ENCODE results near the gene MAP7D3.

Gene MAP7D3

DNA sequence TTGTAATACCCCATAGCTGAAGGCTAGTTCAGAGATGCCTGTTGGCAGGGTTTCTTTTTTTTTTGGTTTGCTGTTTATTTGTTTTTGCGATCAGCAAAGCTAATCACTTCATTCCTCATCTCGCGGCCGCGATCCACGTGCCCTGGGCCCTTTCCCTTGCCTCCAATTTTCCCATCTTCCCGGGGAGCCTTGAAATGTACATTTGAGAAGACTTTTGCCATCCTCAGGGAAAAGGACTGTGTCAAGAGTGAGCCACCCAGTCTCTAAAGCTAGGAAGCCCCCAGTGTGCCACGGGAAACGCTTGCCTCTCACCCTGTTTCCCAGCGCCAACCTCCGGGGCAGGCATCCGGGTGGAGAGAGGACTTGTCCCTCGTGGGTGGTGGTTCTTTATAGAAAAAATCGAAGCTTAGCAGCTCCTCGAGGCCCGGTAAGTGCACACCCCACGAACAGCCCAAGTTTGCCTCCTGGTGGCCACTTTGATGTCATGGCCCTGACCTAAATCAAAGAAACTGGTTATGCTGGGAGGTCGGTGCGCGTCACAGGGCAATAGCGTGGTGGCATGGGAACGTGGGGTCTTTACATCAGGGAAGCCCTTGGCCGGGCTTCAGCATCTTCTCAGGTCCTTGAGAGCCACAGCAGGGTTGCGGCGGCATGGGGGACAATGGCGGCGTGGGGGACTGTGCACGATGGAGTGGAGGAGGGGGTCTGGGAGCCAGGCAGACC lies 42.0 kb downstream of the MAP7D3 start:
- no peak for TF ChIP-seq CTCF (IDR thresholded peaks at IDR 0.05; ENCODE audit: insufficient read depth, low read length, poor library complexity, severe bottlenecking)
- TF ChIP-seq EZH2phosphoT487 (conservative IDR thresholded peaks at IDR 0.05; ENCODE audit: low read length), result no peak
- Histone ChIP-seq H3F3A (ENCODE audit: insufficient read depth) (no peaks in the 10 kb centered on the region), H3K27ac (ENCODE audit: low read depth, low read length) (no peak overlapping the region), H3K36me3 (ENCODE audit: low read length) (no peaks in the 10 kb centered on the region), H3K9me3 (ENCODE audit: insufficient read depth, low read length) (no peaks in the 10 kb centered on the region), H3K9me2 (replicated peaks; ENCODE audit: insufficient read depth, low read length) (no peaks in the 10 kb centered on the region), H3K4me3 (ENCODE audit: insufficient read depth, low read length, poor library complexity, severe bottlenecking) (no peak overlapping the region), H3K79me2 (ENCODE audit: insufficient read depth, low read length) (no peaks in the 10 kb centered on the region), H3K4me2 (ENCODE audit: low read depth, low read length, poor library complexity, severe bottlenecking) (no peak overlapping the region), H3K9ac (ENCODE audit: low read length) (no peak overlapping the region), H2AFZ (ENCODE audit: low read depth, low read length, severe bottlenecking) (no peak overlapping the region), H4K20me1 (ENCODE audit: low read depth, low read length) (no peaks in the 10 kb centered on the region), H3K27me3 (ENCODE audit: low read length) (no peaks in the 10 kb centered on the region)

DNA sequence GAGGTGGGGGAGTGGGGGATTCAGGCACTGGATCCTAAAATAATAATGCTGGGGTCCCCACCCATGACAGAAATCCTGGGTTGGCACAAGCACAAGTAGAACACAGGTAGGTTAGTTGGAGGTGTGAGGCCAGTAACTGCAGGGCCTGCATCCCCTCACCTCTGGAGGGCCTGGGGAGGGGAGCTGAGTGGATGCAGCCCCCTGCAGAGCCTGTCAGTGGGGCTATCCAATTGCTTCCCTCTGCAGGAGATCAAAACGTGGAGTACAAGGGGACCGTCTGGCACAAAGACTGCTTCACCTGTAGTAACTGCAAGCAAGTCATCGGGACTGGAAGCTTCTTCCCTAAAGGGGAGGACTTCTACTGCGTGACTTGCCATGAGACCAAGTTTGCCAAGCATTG lies 43.7 kb downstream of the MAP7D3 start:
- no peaks in the 10 kb centered on the region for H3K9me2 ChIP-seq (replicated peaks; ENCODE audit: insufficient read depth, low read length)
- H3K36me3 ChIP-seq (ENCODE audit: low read length), result no peaks in the 10 kb centered on the region
- no peaks in the 10 kb centered on the region for H3K9me3 ChIP-seq (ENCODE audit: insufficient read depth, low read length)
- no peaks in the 10 kb centered on the region for H3K79me2 ChIP-seq (ENCODE audit: insufficient read depth, low read length)
- H3K27ac ChIP-seq (ENCODE audit: low read depth, low read length), result no peak overlapping the region
- no peak overlapping the region for H3K4me2 ChIP-seq (ENCODE audit: low read depth, low read length, poor library complexity, severe bottlenecking)
- no peaks in the 10 kb centered on the region for H3F3A ChIP-seq (ENCODE audit: insufficient read depth)
- no peak overlapping the region for H3K9ac ChIP-seq (ENCODE audit: low read length)
- H3K4me3 ChIP-seq (ENCODE audit: insufficient read depth, low read length, poor library complexity, severe bottlenecking), result no peak overlapping the region
- no peaks in the 10 kb centered on the region for H4K20me1 ChIP-seq (ENCODE audit: low read depth, low read length)
- no peak for TF ChIP-seq CTCF (IDR thresholded peaks at IDR 0.05; ENCODE audit: insufficient read depth, low read length, poor library complexity, severe bottlenecking)
- no peak for TF ChIP-seq EZH2phosphoT487 (conservative IDR thresholded peaks at IDR 0.05; ENCODE audit: low read length)
- no peak overlapping the region for H2AFZ ChIP-seq (ENCODE audit: low read depth, low read length, severe bottlenecking)
- H3K27me3 ChIP-seq (ENCODE audit: low read length), result no peaks in the 10 kb centered on the region

- H4K20me1 ChIP-seq (ENCODE audit: low read depth, low read length), result no peaks in the 10 kb centered on the region
- no peak overlapping the region for H3K4me3 ChIP-seq (ENCODE audit: insufficient read depth, low read length, poor library complexity, severe bottlenecking)
- no peak overlapping the region for H2AFZ ChIP-seq (ENCODE audit: low read depth, low read length, severe bottlenecking)
- no peaks in the 10 kb centered on the region for H3K9me2 ChIP-seq (replicated peaks; ENCODE audit: insufficient read depth, low read length)
- TF ChIP-seq EZH2phosphoT487 (conservative IDR thresholded peaks at IDR 0.05; ENCODE audit: low read length), result no peak
- TF ChIP-seq CTCF (IDR thresholded peaks at IDR 0.05; ENCODE audit: insufficient read depth, low read length, poor library complexity, severe bottlenecking), result no peak
- no peak overlapping the region for H3K27ac ChIP-seq (ENCODE audit: low read depth, low read length)
- no peaks in the 10 kb centered on the region for H3F3A ChIP-seq (ENCODE audit: insufficient read depth)
- no peaks in the 10 kb centered on the region for H3K27me3 ChIP-seq (ENCODE audit: low read length)
- H3K9ac ChIP-seq (ENCODE audit: low read length), result no peak overlapping the region
- no peak overlapping the region for H3K4me2 ChIP-seq (ENCODE audit: low read depth, low read length, poor library complexity, severe bottlenecking)
- H3K9me3 ChIP-seq (ENCODE audit: insufficient read depth, low read length), result no peaks in the 10 kb centered on the region
- H3K79me2 ChIP-seq (ENCODE audit: insufficient read depth, low read length), result no peaks in the 10 kb centered on the region
- no peaks in the 10 kb centered on the region for H3K36me3 ChIP-seq (ENCODE audit: low read length)
Measured at GRCh38 chrX:136206916-136207315, 44.3 kb downstream of the MAP7D3 start.
